Lower lobe of right lung (tissue), 2 donors: ENCODE data around the gene GYPC. TPM values are rescaled to one million over a fixed set of nuclear protein-coding genes. Genes with fewer than 3 reads are reported as not detected.
"Not testable (repeated sequence)": the region's sequence is repeated elsewhere in the genome, so short reads cannot be mapped to it uniquely, and the experiment has no call there.

ENCODE experiments used
- ATAC-seq, 2 donors: fragments of 200-7000 bp; cut with Tn5 transposase; one replicate each; pipeline ENCODE4 v1.9.1; 2020 to 2022; ENCODE audit warnings: mild to moderate bottlenecking in 2 of 2, moderate library complexity in 2 of 2
- DNase-seq: peaks from one replicate; pipeline ENCODE4 v3.0.0-alpha.2; 2020
- H3K27ac ChIP-seq: fragments of 200-600 bp; one replicate; pipeline ENCODE4 v1.8.0; 2022
- H3K27me3 ChIP-seq: fragments of 200-600 bp; one replicate; pipeline ENCODE4 v1.8.0; 2022; ENCODE audit warnings: low read depth
- H3K36me3 ChIP-seq: fragments of 200-600 bp; one replicate; pipeline ENCODE4 v1.8.0; 2022; ENCODE audit warnings: mild to moderate bottlenecking
- H3K4me1 ChIP-seq: fragments of 200-600 bp; one replicate; pipeline ENCODE4 v1.8.0; 2022
- H3K4me3 ChIP-seq: fragments of 200-600 bp; one replicate; pipeline ENCODE4 v1.8.0; 2022; ENCODE audit warnings: mild to moderate bottlenecking
- H3K9me3 ChIP-seq: fragments of 200-600 bp; one replicate; pipeline ENCODE4 v1.8.0; 2022
- intact Hi-C: fragments of 100-400 bp; cut with DNase I; formaldehyde crosslinking; loops from one replicate; pipeline ENCODE4 v1.11.0; 2022
- total RNA-seq: library from RNA; stranded (reverse); fragmentation: NEBNext Ultra II Directional; extraction: Animal tissue kit (Norgen Biotek cat#: 25700); gene quantifications from one replicate; pipeline ENCODE4 v1.2.1, GENCODE V29; 2021
- TF ChIP-seq, protein P1 (sequence below): fragments of 200-600 bp; IDR thresholded peaks from one replicate; pipeline ENCODE4 v1.8.0; 2022; ENCODE audit warnings: antibody characterized with exemption, mild to moderate bottlenecking
- donor health status: DM: no; HTN: yes; CAD: no; lungs with severe emphysema.

The GYPC gene
- total RNA-seq, 1 donor from 2014 or later = 92.6 TPM

- TF ChIP-seq, protein P1, sequence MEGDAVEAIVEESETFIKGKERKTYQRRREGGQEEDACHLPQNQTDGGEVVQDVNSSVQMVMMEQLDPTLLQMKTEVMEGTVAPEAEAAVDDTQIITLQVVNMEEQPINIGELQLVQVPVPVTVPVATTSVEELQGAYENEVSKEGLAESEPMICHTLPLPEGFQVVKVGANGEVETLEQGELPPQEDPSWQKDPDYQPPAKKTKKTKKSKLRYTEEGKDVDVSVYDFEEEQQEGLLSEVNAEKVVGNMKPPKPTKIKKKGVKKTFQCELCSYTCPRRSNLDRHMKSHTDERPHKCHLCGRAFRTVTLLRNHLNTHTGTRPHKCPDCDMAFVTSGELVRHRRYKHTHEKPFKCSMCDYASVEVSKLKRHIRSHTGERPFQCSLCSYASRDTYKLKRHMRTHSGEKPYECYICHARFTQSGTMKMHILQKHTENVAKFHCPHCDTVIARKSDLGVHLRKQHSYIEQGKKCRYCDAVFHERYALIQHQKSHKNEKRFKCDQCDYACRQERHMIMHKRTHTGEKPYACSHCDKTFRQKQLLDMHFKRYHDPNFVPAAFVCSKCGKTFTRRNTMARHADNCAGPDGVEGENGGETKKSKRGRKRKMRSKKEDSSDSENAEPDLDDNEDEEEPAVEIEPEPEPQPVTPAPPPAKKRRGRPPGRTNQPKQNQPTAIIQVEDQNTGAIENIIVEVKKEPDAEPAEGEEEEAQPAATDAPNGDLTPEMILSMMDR = no peak
- Histone ChIP-seq H3K36me3 (no peaks in the 10 kb centered on the region), H3K27ac (no peak overlapping the region), H3K4me3 (no peak overlapping the region), H3K9me3 (no peaks in the 10 kb centered on the region), H3K4me1 (peaks cover 10% of the 10 kb centered on the region), H3K27me3 (no peaks in the 10 kb centered on the region)
- no peak for ATAC-seq
- DNase-seq = no peak
- intact Hi-C loops = no loop called here
Measured at GRCh38 chr2:126715111-126715510, 59.2 kb downstream of the GYPC start.

DNA sequence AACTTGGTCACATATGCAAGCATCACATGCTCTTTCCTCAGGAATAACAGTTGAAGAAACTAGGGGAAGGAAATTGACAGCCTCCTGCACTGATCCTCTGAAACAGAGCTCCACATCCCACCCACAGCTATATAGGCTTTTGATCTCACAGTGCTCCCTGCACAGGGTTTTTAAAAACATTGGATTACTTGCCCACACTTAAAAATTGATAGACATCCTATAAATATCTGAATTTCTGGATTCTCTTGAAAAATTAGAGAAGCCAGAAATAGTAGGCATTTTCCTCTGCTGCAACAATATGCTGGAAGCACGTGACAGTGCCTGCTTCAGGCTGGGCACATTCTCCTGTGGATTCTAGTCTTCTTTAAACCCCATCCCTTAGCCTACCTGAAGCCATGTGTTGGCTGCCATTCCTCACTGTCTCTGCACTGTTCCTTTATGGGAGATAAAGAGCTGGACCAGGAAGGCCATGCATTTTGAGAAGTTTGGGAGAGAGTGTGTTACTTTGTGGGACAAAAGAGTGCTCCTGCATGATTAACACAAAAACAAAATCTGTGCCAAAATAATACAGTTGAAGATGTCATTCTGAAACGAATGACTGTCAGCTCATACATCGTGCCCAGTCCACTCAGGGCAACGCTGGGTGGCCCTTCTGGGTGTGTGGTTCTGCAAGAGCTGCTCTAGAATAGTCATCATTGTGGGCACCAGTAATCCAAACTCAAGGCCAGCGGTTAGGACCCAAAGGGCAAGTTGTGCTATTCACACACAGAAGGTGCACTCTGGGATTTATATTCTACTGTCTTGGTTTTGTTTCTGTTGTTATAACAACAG lies 59.8 kb downstream of the GYPC start:
- Histone ChIP-seq H3K4me1 (peaks cover 15% of the 10 kb centered on the region), H3K27ac (no peak overlapping the region), H3K9me3 (no peaks in the 10 kb centered on the region), H3K36me3 (no peaks in the 10 kb centered on the region), H3K4me3 (no peak overlapping the region), H3K27me3 (no peaks in the 10 kb centered on the region)
- ATAC-seq (no peak), DNase-seq (no peak)
- intact Hi-C loops = no loop called here
- TF ChIP-seq, protein P1 = no peak

- H3K27me3 ChIP-seq, H3K27ac ChIP-seq, DNase-seq, H3K4me3 ChIP-seq, H3K36me3 ChIP-seq, H3K9me3 ChIP-seq, intact Hi-C loops, ATAC-seq: not testable (repeated sequence)
- H3K4me1 ChIP-seq = peaks cover 15% of the 10 kb centered on the region
Measured at GRCh38 chr2:126717277-126717676, 61.3 kb downstream of the GYPC start.

GRCh38 chr2:126717928-126718327 lies 62.0 kb downstream of the GYPC start:
- Histone ChIP-seq H3K4me3 (no peak overlapping the region), H3K36me3 (no peaks in the 10 kb centered on the region), H3K27ac (no peak overlapping the region), H3K4me1 (peaks cover 15% of the 10 kb centered on the region), H3K27me3 (no peaks in the 10 kb centered on the region), H3K9me3 (no peaks in the 10 kb centered on the region)
- intact Hi-C loops = no loop called here
- ATAC-seq = no peak
- TF ChIP-seq, protein P1 = no peak
- DNase-seq = no peak

DNA sequence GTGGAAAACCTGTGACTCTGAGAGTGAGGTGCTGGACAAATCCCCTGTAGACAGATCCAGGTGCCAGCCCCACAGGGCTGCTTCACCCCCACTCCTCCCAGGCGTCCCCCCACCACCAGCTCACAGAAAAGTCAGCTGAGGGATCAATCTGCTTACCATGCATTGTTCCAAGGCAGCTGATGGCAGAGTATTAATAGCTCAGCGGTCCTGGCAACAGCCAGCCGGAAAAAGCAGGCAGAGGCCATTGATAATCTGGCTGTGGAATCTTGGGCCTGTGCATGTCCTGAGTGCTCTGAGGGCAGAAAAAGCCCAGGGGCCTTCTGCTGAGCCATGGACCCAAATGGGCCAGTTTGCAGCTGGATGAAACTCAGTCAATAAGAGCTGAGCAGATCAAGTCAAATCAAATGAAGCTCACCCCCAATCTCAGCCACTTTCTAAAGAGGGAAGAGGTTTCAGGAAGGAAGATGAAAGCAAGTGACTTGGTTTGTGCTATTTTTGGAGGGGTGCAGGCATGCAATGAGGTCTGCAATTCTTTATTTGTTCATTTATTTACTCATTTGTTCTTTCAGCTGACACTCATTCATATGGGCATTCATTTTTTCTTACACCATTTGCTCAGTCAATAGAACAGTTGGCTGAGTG lies 63.4 kb downstream of the GYPC start:
- no peak overlapping the region for H3K27ac ChIP-seq
- intact Hi-C loops = no loop called here
- TF ChIP-seq, protein P1 = no peak
- H3K36me3 ChIP-seq = no peaks in the 10 kb centered on the region
- DNase-seq (no peak), ATAC-seq (no peak)
- H3K9me3 ChIP-seq = no peaks in the 10 kb centered on the region
- H3K4me1 ChIP-seq = peaks cover 15% of the 10 kb centered on the region
- H3K4me3 ChIP-seq = no peak overlapping the region
- H3K27me3 ChIP-seq = no peaks in the 10 kb centered on the region

GRCh38 chr2:126719833-126720351 lies 63.9 kb downstream of the GYPC start:
- ATAC-seq (no peak), DNase-seq (no peak)
- H3K4me3 ChIP-seq = no peak overlapping the region
- TF ChIP-seq, protein P1 = no peak
- H3K27ac ChIP-seq = no peak overlapping the region
- H3K4me1 ChIP-seq = peaks cover 15% of the 10 kb centered on the region
- intact Hi-C loops = no loop called here
- H3K27me3 ChIP-seq = no peaks in the 10 kb centered on the region
- no peaks in the 10 kb centered on the region for H3K36me3 ChIP-seq
- H3K9me3 ChIP-seq = peaks cover 2% of the 10 kb centered on the region
